IPS-20b (cell line): ENCODE results near the gene RERE.
A peak's percentile ranks its signal among the peaks of the same experiment; 100 is the strongest.
"Not testable (repeated sequence)": the region's sequence is repeated elsewhere in the genome, so short reads cannot be mapped to it uniquely, and the experiment has no call there.

Experiments used
- H3K27ac ChIP-seq: one replicate; pipeline ENCODE4 v1.5.1; 2013; ENCODE audit warnings: low read length
- H3K27me3 ChIP-seq: 2 replicates; pipeline ENCODE4 v1.6.1; 2013; ENCODE audit warnings: mild to moderate bottlenecking, low read length, inconsistent platforms; ENCODE audit not compliant: insufficient read depth
- H3K36me3 ChIP-seq: 2 replicates; pipeline ENCODE4 v1.6.1; 2013; ENCODE audit warnings: low read depth, mild to moderate bottlenecking, inconsistent platforms, low read length, moderate library complexity; ENCODE audit not compliant: insufficient read depth
- H3K4me1 ChIP-seq: 2 replicates; pipeline ENCODE4 v1.6.1; 2013; ENCODE audit warnings: mild to moderate bottlenecking, control low read depth, inconsistent platforms, low read length, moderate library complexity; ENCODE audit not compliant: insufficient read depth
- H3K4me3 ChIP-seq: 2 replicates; pipeline ENCODE4 v1.5.1; 2013; ENCODE audit warnings: mild to moderate bottlenecking, low read length, inconsistent platforms
- H3K9ac ChIP-seq: 2 replicates; pipeline ENCODE4 v1.6.1; 2013; ENCODE audit warnings: low read depth, mild to moderate bottlenecking, inconsistent platforms, low read length, moderate library complexity
- H3K9me3 ChIP-seq: 2 replicates; pipeline ENCODE4 v1.6.1; 2013; ENCODE audit warnings: mild to moderate bottlenecking, low read depth, low read length, inconsistent platforms; ENCODE audit not compliant: insufficient read depth

Gene RERE

DNA sequence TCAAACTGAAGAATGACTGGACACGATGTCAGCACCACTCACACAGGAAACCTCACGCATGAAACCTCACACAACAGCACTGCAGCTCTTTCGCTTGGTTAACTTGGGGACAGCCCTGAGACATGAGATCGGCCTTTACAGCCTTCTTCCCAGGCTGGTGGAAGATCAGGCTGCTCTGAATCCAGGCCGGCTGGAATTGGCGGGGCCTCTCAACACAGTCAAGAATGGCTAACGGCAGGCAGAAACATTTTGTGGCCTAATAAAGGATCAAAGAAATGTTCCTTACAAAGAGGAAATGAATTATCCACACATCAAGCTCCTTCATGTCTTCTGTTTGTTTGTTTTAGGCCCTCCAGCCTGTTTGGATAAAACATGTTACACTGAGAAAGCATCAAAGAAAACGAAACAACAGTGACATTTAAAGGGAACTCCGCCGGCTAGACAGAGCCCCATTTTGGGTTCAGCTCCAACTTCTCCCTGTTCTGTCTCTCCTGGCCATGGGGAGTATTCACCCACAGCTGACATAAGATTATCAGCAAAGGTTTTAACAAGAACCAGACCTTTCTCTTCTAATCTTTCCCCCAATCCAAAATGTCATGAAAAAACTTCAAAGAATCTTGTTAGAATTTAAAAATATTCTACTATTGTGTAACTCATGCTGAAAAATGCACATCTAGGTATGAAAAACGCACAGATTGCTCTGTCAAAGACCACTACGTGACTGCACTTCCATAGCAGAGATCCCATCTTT is 368.4 kb downstream of the RERE start:
- Histone ChIP-seq H3K9me3 (no peaks in the 10 kb centered on the region), H3K4me3 (no peak overlapping the region; the same call in 1 of the 2 replicates), H3K36me3 (peaks cover 12% of the 10 kb centered on the region), H3K9ac (no peak overlapping the region), H3K27me3 (no peaks in the 10 kb centered on the region), H3K4me1 (peaks cover 17% of the 10 kb centered on the region), H3K27ac (peak overlapping the region; percentile 9)

DNA sequence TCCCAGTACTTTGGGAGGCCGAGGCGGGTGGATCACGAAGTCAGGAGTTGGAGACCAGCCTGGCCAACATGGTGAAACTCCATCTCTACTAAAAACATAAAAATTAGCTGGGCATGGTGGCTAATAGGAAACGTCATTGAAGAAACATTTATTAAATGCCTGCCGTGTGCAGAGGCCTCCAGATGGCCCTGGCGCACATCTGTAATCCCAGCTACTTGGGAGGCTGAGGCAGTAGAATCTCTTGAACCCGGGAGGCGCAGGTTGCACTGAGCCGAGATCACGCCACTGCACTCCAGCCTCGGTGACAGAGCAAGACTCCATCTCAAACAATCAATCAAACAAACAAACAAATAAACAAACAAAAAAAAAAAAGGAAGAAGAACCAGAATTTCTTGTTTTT is 368.9 kb downstream of the RERE start:
- not testable (repeated sequence) for H3K9ac ChIP-seq, H3K9me3 ChIP-seq, H3K4me3 ChIP-seq, H3K27me3 ChIP-seq
- Histone ChIP-seq H3K27ac (peak overlapping the region; percentile 9), H3K4me1 (peaks cover 23% of the 10 kb centered on the region), H3K36me3 (peaks cover 12% of the 10 kb centered on the region)

DNA sequence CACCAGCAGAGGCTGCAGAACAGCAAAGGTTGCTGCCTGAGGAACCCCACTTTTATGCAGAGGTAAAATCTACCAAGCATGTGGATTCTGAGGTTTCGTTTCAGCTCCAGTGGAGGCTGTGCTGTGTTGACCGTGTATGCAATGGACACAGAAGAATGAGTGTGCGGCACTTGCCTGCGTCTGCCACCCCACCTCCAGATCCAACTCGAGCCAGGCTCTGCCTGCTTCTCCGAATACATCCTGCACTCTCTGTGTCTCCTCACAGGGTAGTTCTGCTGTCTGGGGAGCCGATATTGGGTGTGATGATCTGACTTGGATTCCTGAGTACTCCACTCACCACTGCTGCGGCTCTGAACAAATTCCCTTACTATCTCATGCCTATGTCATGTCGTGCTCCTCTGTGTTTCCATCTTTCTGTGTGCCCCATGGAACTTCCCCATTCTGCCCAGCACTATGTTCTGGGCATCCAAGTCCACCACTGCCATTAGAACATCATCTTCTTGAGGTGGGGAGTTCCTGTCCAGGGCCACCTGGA is 369.8 kb downstream of the RERE start:
- Histone ChIP-seq H3K4me1 (peaks cover 28% of the 10 kb centered on the region), H3K4me3 (no peak overlapping the region), H3K36me3 (peaks cover 9% of the 10 kb centered on the region)

DNA sequence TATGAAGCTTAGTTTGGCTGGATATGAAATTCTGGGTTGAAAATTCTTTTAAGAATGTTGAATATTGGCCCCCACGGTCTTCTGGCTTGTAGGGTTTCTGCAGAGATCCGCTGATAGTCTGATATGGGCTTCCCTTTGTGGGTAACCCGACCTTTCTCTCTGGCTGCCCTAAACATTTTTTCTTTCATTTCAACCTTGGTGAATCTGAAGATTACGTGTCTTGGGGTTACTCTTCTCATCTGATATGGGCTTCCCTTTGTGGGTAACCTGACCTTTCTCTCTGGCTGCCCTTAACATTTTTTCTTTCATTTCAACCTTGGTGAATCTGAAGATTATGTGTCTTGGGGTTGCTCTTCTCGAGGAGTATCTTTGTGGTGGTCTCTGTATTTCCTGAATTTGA is 371.3 kb downstream of the RERE start:
- H3K9ac ChIP-seq, H3K27me3 ChIP-seq, H3K4me3 ChIP-seq, H3K27ac ChIP-seq, H3K9me3 ChIP-seq, H3K36me3 ChIP-seq: not testable (repeated sequence)
- peaks cover 34% of the 10 kb centered on the region for H3K4me1 ChIP-seq

More for the DNA sequence above, 369.8 kb downstream of the RERE start:
- no peak overlapping the region for H3K27ac ChIP-seq
- no peak overlapping the region for H3K9ac ChIP-seq
- H3K27me3 ChIP-seq: no peaks in the 10 kb centered on the region
- no peaks in the 10 kb centered on the region for H3K9me3 ChIP-seq

DNA sequence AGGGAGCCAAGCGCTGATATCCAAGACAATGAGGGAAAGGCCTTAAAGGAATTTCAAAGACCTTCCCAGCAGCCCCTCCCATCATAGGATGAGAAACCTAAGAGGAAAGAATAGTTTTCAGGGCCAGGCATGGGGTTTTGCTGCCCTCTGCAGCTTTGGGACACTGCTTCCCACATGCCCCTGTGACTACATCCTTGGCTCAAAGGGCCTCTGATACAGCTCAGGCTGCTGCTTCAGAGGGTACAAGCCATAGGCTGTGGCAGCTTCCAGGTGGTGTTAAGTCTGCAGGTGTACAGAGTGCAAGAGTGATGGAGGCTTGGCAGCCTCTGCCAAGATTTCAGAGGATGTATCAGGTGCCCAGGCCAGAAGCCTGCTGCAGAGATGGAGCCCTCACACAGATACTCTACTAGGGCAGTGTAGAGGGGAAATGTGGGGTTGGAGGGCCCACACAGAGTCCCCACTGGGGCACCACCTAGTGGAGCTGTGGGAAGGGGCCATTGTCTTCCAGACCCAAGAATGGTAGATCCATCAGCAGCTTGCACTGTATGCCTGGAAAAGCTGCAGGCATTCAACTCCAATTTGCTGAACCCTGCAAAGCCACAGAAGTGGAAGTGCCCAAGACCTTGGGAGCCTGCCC is 373.8 kb downstream of the RERE start:
- Histone ChIP-seq H3K9me3 (no peaks in the 10 kb centered on the region), H3K4me3 (no peak overlapping the region), H3K27ac (peak overlapping the region; percentile 34), H3K9ac (no peak overlapping the region; the same call in 1 of the 2 replicates), H3K27me3 (no peaks in the 10 kb centered on the region), H3K4me1 (peaks cover 35% of the 10 kb centered on the region), H3K36me3 (peaks cover 8% of the 10 kb centered on the region)

DNA sequence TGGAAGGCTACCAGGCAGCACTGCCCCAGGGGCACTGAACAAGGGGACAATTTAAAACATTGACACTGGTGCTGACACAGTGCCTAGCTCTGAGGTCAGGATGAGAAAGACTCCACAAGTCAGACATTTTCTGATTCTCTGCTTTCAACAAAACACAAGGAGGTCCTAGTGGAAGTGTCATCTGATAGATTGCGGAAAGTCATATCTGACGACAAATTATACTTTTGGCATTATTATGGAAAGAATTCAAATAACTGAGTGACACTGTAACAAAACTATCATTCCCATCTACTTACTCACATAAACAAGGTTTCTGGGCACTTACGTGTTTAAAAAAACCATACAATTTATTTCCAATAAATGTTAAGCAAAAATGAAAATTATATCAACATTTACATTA is 376.0 kb downstream of the RERE start:
- Histone ChIP-seq H3K9ac (no peak overlapping the region), H3K27ac (no peak overlapping the region), H3K4me3 (no peak overlapping the region), H3K9me3 (no peaks in the 10 kb centered on the region), H3K36me3 (no peaks in the 10 kb centered on the region), H3K27me3 (no peaks in the 10 kb centered on the region), H3K4me1 (peaks cover 54% of the 10 kb centered on the region)

DNA sequence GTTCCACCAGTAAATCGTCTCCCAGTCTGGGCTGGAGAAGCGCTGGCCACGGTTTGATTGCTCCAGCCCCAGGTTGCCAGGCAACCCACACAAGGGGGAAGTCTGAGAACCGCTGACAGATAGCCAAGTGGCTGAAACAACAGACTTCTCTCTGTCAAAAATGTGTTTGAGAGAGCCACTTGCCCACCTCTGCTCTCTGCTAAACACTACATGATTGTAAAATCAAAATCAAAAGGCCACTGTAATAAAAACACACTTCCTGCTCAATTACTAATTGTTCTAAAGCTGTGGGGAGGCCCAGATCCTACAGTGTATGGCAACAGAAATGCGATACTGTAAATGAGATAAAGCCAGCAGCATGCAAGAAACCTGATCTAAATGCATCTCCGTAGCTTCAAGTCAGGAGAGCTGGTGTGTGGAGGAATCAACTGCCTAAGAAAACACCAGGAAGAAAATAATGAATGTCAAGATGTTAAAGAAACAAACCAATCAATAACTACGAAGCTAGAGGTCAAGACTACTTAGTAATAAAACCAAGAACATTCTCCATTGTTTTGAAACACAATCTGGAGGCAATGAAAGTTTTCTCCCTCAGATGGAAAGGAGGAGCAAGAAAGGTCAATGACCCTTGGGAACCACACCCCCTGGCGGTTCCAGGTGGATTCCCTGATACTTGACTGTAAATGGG is 378.3 kb downstream of the RERE start:
- H3K9me3 ChIP-seq: no peaks in the 10 kb centered on the region
- no peak overlapping the region for H3K9ac ChIP-seq
- H3K27me3 ChIP-seq: no peaks in the 10 kb centered on the region
- no peaks in the 10 kb centered on the region for H3K36me3 ChIP-seq
- H3K4me1 ChIP-seq: peaks cover 44% of the 10 kb centered on the region
- no peak overlapping the region for H3K27ac ChIP-seq
- no peak overlapping the region for H3K4me3 ChIP-seq

DNA sequence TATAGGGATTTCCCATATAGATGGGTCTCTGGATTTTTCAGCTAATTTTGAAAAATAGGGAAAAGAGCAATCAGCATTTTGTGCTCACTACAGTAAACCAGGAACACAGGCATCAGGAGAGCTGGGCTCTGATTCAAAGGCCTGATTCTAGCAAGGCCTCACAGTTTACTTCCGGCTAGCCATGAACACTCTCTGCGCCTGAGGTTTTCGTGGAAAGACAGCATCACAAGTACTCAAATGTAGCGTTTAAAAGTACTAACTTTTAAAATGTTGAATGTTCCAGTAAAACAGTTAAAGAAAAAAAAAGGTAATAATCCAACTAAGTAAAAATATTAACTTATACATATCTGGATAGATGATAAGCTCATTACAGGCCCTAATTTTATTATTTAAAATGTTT is 379.0 kb downstream of the RERE start:
- Histone ChIP-seq H3K27ac (no peak overlapping the region), H3K27me3 (no peaks in the 10 kb centered on the region), H3K9ac (no peak overlapping the region), H3K4me3 (no peak overlapping the region), H3K9me3 (no peaks in the 10 kb centered on the region), H3K36me3 (no peaks in the 10 kb centered on the region), H3K4me1 (peaks cover 38% of the 10 kb centered on the region)

DNA sequence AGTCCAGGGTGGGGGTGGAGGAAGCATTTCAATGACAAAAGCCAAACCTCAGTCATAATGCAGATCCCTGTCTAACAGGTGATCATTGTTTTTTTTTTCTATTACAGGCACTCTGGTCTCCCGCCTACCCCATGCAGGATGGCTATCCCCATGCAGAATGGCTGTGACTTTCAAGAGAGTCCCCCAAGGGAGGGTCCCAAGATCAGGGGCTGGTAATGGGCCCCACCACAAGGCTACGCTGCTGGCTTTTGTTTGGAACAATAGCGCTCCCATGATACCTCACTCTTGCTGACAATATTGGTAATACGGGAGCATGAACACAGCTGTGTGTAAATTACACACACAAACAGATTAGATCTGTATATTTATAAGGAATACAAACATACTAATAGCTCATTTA is 380.1 kb downstream of the RERE start:
- Histone ChIP-seq H3K27me3 (no peaks in the 10 kb centered on the region), H3K4me3 (peak overlapping the region; percentile 11; the same call in 1 of the 2 replicates), H3K27ac (no peak overlapping the region), H3K9ac (no peak overlapping the region), H3K9me3 (no peaks in the 10 kb centered on the region), H3K36me3 (no peaks in the 10 kb centered on the region), H3K4me1 (peaks cover 31% of the 10 kb centered on the region)

DNA sequence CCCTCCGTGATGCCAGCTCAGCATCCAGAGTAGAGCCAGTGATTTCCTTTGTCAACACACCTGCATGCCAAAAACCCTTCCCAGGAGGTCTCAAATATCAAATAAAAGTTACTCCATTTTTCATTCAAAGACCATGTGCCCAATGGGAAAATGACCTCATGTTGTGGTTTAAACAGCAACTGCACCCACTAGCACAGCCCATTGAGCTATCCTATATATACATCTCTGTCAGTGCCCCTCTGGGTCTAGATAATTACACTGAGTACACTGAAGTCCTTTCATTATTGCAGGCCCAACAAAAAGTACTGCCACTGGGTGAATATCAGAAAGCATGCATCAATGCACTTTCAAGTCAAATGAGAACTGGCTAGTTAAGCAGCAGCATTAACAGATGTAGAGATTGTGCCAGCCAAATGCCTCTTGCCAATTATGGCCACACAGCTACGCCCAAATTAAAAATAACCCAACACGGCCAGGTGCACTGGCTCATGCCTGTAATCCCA is 381.8 kb downstream of the RERE start:
- Histone ChIP-seq H3K27ac (no peak overlapping the region), H3K4me3 (no peak overlapping the region), H3K4me1 (peaks cover 33% of the 10 kb centered on the region), H3K27me3 (no peaks in the 10 kb centered on the region), H3K9ac (no peak overlapping the region), H3K9me3 (no peaks in the 10 kb centered on the region), H3K36me3 (no peaks in the 10 kb centered on the region)

DNA sequence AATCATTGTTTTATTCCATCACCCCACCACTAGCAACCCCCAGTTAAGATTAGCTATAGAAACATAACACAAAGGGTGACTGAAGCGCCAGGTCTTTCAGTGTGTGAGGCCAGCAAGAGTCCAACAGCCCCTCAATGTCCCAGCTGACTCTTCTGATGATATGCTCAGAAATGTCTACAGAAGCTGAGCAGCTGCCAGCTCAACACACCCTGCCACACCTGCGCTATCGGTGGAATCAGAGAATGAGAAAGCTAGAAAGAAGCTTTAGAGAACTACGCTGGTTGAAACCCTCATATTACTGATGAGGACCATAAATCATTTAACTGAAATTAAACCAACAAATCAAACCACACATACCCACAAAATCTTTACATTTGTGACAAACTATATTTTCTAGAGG is 383.3 kb downstream of the RERE start:
- no peaks in the 10 kb centered on the region for H3K27me3 ChIP-seq
- H3K4me3 ChIP-seq: no peak overlapping the region
- no peak overlapping the region for H3K9ac ChIP-seq
- H3K4me1 ChIP-seq: peaks cover 32% of the 10 kb centered on the region
- no peaks in the 10 kb centered on the region for H3K9me3 ChIP-seq
- no peak overlapping the region for H3K27ac ChIP-seq
- H3K36me3 ChIP-seq: no peaks in the 10 kb centered on the region
